ENCODE measurements around the gene PLXNA2.

DNA sequence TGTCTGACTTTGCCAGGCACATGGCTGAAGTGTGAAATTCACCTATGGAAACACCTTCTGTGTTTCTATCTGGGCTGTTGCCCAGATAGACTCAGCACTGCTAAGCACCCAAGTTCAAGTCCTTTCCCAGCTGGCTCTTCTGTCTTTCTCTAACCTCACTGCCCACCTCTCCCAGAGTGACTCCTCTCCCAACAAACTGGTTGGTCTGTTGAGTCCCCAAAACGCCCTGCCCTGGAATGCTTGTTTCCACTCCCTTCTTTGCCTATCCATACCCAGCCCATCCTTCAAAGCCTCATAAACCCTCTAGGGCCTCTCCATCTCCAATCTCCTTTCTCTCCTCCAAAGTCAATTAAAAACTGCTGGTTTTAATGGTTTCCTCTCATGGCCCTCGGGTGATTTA lies 15.6 kb downstream of the PLXNA2 start:
- TF ChIP-seq, protein P1, sequence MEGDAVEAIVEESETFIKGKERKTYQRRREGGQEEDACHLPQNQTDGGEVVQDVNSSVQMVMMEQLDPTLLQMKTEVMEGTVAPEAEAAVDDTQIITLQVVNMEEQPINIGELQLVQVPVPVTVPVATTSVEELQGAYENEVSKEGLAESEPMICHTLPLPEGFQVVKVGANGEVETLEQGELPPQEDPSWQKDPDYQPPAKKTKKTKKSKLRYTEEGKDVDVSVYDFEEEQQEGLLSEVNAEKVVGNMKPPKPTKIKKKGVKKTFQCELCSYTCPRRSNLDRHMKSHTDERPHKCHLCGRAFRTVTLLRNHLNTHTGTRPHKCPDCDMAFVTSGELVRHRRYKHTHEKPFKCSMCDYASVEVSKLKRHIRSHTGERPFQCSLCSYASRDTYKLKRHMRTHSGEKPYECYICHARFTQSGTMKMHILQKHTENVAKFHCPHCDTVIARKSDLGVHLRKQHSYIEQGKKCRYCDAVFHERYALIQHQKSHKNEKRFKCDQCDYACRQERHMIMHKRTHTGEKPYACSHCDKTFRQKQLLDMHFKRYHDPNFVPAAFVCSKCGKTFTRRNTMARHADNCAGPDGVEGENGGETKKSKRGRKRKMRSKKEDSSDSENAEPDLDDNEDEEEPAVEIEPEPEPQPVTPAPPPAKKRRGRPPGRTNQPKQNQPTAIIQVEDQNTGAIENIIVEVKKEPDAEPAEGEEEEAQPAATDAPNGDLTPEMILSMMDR (IDR thresholded peaks at IDR 0.05; ENCODE audit: borderline replicate concordance, extremely low read depth, low read length, poor library complexity, severe bottlenecking) = no peak
- no peak for TF ChIP-seq EZH2 (IDR thresholded peaks at IDR 0.05; ENCODE audit: borderline replicate concordance, low read depth, low read length, severe bottlenecking)
